Retinal pigment epithelial cell (primary cell): ENCODE results near the gene GPC5.

Experiments used
- DNase-seq: peaks from one replicate; pipeline ENCODE4 v3.0.0-alpha.2; 2010; ENCODE audit warnings: low read depth
- H3K4me3 ChIP-seq: 2 replicates; pipeline ENCODE4 v1.5.1; 2011; ENCODE audit warnings: mild to moderate bottlenecking, low read length, control low read depth, moderate library complexity
- CTCF ChIP-seq: conservative IDR thresholded peaks from 2 replicates; pipeline ENCODE4 v1.5.1; 2011; ENCODE audit warnings: low read depth, low read length, control low read depth, inconsistent platforms

GPC5 gene

GRCh38 chr13:91719033-91719432 lies 320.6 kb downstream of the GPC5 start:
- DNase-seq: peak; percentile 6
- TF ChIP-seq CTCF: no peak
- no peak overlapping the region for H3K4me3 ChIP-seq

- TF ChIP-seq CTCF: no peak
- DNase-seq: no peak
- H3K4me3 ChIP-seq: no peak overlapping the region
These were observed 323.0 kb downstream of the GPC5 start for GRCh38 chr13:91721413-91721812.

DNA sequence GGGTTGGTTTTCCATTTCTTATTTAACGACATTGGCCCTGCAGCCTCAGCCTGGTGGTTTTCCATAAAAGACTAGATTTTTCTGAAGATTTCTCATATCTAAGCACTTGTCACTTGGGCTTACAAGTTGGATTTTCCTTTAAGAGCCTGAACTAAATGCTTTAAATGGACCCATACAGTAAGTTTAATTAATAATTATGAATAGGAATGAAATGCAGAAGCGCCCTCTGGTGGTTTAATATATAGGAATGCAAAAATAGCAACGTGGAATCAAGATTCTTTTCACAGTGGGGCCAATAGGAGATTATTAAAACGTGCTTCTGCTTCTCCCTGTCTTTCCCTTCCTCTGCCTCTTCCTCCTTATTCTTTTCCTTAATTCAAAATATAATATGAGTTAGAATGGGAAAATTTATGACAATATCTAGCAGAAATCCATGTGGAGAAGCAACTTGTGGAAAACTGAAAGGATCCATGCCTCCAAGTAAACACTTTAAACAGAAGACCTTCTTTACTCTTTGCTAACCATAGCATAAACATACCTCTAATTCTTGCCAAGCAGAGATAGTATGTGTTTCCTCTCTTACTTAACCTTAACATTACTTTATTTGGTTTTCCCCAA lies 324.0 kb downstream of the GPC5 start:
- H3K4me3 ChIP-seq: no peak overlapping the region
- no peak for DNase-seq
- peak; percentile 48 for TF ChIP-seq CTCF

DNA sequence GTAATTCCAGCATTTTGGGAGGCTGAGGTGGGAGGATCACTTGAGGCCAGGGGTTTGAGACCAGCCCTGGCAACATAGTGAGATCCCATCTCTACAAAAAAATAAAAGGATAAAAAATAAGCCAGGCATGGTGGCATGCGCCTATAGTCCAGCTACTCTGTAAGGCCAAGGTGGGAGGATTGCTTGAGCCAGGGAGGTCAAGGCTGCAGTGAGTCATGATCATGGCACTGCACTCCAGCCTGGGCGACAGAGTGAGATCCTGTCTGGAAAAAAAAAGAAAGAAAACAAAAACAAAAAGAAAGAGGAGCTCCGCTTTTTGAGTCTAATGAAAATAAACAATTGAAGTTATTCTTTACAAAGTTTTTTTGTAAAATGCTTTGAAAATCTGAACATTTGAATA lies 326.2 kb downstream of the GPC5 start:
- no peak for TF ChIP-seq CTCF
- H3K4me3 ChIP-seq: no peak overlapping the region
- no peak for DNase-seq

- no peak for TF ChIP-seq CTCF
- no peak overlapping the region for H3K4me3 ChIP-seq
- DNase-seq: no peak
These were observed 327.2 kb downstream of the GPC5 start for GRCh38 chr13:91725646-91726045.

DNA sequence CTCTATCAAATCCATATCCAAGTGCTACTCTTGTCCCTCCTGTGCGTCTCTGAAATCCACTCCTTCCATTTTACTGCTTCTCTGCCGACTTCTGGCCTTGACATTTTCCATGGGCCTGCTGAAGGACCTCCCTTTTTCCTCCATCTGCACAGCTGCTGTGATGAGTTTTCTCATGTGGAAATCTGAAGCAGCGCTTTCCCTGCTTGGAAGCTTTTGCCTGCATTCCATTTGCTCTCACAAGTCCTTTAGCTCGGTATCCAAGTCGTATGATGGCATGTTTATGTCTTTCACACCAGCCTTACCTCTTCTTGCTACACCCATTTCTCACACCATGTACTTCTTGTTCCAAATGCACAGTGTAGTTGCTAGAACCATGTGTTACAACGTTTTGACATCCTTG lies 328.2 kb downstream of the GPC5 start:
- no peak overlapping the region for H3K4me3 ChIP-seq
- TF ChIP-seq CTCF: no peak
- no peak for DNase-seq

- TF ChIP-seq CTCF: no peak
- DNase-seq: no peak
- no peak overlapping the region for H3K4me3 ChIP-seq
These were observed 331.4 kb downstream of the GPC5 start for GRCh38 chr13:91729859-91730258.
